Keratinocyte (primary cell): ENCODE results near the gene CCM2. TPM values are rescaled to one million over a fixed set of nuclear protein-coding genes. Genes with fewer than 3 reads are reported as not detected.
A peak's percentile ranks its signal among the peaks of the same experiment; 100 is the strongest.
"Not testable (repeated sequence)": the region's sequence is repeated elsewhere in the genome, so short reads cannot be mapped to it uniquely, and the experiment has no call there.

Experiments
- DNase-seq: peaks from one replicate; pipeline ENCODE4 v3.0.0-alpha.2; 2011; ENCODE audit warnings: low read depth, missing footprints, low spot score
- FAIRE-seq: peaks from 2 replicates; lab custom pipeline; 2011; peaks lifted over from hg19 to GRCh38; lab: Jason Lieb, UNC
- H2AFZ ChIP-seq: 2 replicates; pipeline ENCODE4 v1.6.0; 2012; ENCODE audit warnings: low read length, control low read depth, inconsistent platforms; ENCODE audit not compliant: control insufficient read depth
- H3K27ac ChIP-seq: 2 replicates; pipeline ENCODE4 v1.5.1; 2011; ENCODE audit warnings: low read length; ENCODE audit not compliant: control insufficient read depth, insufficient read depth
- H3K27me3 ChIP-seq: 3 replicates; pipeline ENCODE4 v1.6.0; 2011; ENCODE audit warnings: low read length; ENCODE audit not compliant: control insufficient read depth, insufficient read depth; ENCODE audit errors: extremely low read depth
- H3K36me3 ChIP-seq, 2 experiments: 2 replicates in 1 of 2; 3 replicates in 1 of 2; pipeline ENCODE4 v1.5.1; 2011; ENCODE audit warnings: low read length in 2 of 2, mild to moderate bottlenecking in 1 of 2; ENCODE audit not compliant: control insufficient read depth in 2 of 2, insufficient read depth in 2 of 2; ENCODE audit errors: extremely low read depth in 1 of 2
- H3K4me1 ChIP-seq: 3 replicates; pipeline ENCODE4 v1.5.1; 2011; ENCODE audit warnings: low read length; ENCODE audit not compliant: control insufficient read depth, insufficient read depth; ENCODE audit errors: extremely low read depth
- H3K4me2 ChIP-seq: 3 replicates; pipeline ENCODE4 v1.6.0; 2011; ENCODE audit warnings: low read depth, low read length; ENCODE audit not compliant: control insufficient read depth, insufficient read depth; ENCODE audit errors: extremely low read depth
- H3K4me3 ChIP-seq, 3 experiments: fragments of 200-600 bp in 1 of 3; sonication (generic) in 1 of 3; 2 replicates in 2 of 3; 3 replicates in 1 of 3; pipeline ENCODE4 v1.5.1; 2011 to 2016; ENCODE audit warnings: low read length in 3 of 3, mild to moderate bottlenecking in 3 of 3, control low read depth in 2 of 3, inconsistent platforms in 1 of 3, low read depth in 1 of 3, mixed read lengths in 1 of 3, mixed run types in 1 of 3, moderate library complexity in 1 of 3; ENCODE audit not compliant: control insufficient read depth in 2 of 3, insufficient read depth in 2 of 3; ENCODE audit errors: extremely low read depth in 1 of 3
- H3K79me2 ChIP-seq: 2 replicates; pipeline ENCODE4 v1.6.0; 2012; ENCODE audit warnings: low read length; ENCODE audit not compliant: control insufficient read depth, insufficient read depth
- H3K9ac ChIP-seq: 3 replicates; pipeline ENCODE4 v1.6.0; 2011; ENCODE audit warnings: low read length; ENCODE audit not compliant: control insufficient read depth, insufficient read depth; ENCODE audit errors: extremely low read depth
- H3K9me1 ChIP-seq: 3 replicates; pipeline ENCODE4 v1.6.0; 2011; ENCODE audit warnings: low read length; ENCODE audit not compliant: control insufficient read depth, insufficient read depth; ENCODE audit errors: extremely low read depth
- H3K9me3 ChIP-seq: 2 replicates; pipeline ENCODE4 v1.5.1; 2012; ENCODE audit warnings: low read depth, low read length; ENCODE audit not compliant: control insufficient read depth
- H4K20me1 ChIP-seq: 3 replicates; pipeline ENCODE4 v1.6.0; 2011; ENCODE audit warnings: low read length; ENCODE audit not compliant: control insufficient read depth, insufficient read depth; ENCODE audit errors: extremely low read depth
- EZH2 ChIP-seq: IDR thresholded peaks from one replicate; pipeline ENCODE4 v1.6.1; 2012; ENCODE audit warnings: inconsistent platforms, mild to moderate bottlenecking, low read length, moderate library complexity
- dilution Hi-C: fragments of 300-500 bp; cut with MboI; formaldehyde crosslinking; loops from one replicate; pipeline ENCODE4 v1.7.0; 2020; ENCODE audit warnings: low sequenced_read_pairs; ENCODE audit not compliant: extremely low pct_ligation_motif_present
- polyA plus RNA-seq, 5 experiments: library from polyadenylated mRNA; depleted of rRNA in 3 of 5; stranded (reverse) in 3 of 5; stranded (forward) in 1 of 5; unstranded in 1 of 5; fragments of >200 nt; gene quantifications; 1 replicate in 1 of 5; 2 replicates in 3 of 5; 3 replicates in 1 of 5; pipeline versions ENCODE4 v1.2.1 to v1.2.3, GENCODE V29; 2011 to 2012; ENCODE audit warnings: missing spikeins in 2 of 5, low read depth in 1 of 5, low replicate concordance in 1 of 5
- TF ChIP-seq, protein P1 (sequence below), 3 experiments: IDR thresholded peaks in 1 of 3; conservative IDR thresholded peaks in 1 of 3; optimal IDR thresholded peaks in 1 of 3; 2 replicates in 2 of 3; 3 replicates in 1 of 3; pipeline versions ENCODE3 to v1.5.1; 2011; ENCODE audit warnings: low read length in 3 of 3, mild to moderate bottlenecking in 3 of 3, moderate library complexity in 2 of 3, control low read depth in 1 of 3, inconsistent platforms in 1 of 3; ENCODE audit not compliant: insufficient read depth in 2 of 3; ENCODE audit errors: extremely low read depth in 1 of 3

Gene CCM2
- polyA plus RNA-seq, 1 donor (not counting 4 experiments of a cell fraction or from before 2014, with no cell fraction given), result 44.8 TPM

DNA sequence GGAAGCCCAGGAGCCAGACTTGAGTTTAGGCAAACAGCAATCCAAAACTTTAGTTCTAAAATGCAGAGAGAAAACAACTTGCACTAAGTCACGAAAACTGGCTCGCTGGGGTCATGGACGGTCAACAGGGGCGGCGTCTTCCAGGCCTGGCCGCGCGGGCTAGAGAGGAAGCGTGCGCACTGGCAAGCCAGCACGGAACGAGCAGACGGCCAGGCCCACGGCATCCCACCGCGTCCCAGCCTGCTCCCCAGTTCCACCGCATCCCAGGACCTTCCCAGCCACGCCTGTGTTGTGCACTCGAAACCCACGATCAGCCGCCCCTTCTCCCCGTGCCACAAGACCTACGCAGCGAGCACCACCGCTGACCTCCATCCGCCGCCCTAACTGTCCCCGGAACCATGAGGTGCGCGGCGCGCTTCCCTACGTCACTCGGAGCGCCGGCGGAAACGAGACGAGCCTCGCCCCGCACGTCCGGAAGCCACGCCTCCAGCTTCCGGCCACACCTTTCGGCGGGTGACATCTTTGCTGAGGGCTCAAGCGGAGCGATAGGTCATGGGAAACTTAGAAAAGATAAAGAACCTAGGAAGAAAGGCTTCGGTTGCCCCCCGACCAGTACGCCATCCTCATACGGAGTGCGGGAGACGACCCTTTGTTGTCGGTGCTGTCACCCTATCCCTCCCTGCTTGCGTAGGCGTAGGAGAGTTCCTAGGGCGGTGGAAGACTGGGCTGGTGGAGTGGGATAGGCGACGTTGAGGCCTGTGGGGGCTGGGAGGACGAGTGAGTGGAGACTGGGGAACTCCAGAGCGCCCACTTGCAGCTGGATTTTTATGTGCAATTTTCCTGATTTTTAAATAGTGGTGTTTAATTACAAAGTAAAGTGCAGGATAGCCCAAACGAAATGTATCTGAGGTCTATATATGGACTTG is 111.6 kb downstream of the CCM2 start, which contains the start of gene TBRG4:
TBRG4 (minus strand) TSS at position 400 of the 926 bp plus-strand sequence. CDS start 2,460 bp downstream, outside the sequence.
- no peak for TF ChIP-seq EZH2
- TF ChIP-seq, protein P1, sequence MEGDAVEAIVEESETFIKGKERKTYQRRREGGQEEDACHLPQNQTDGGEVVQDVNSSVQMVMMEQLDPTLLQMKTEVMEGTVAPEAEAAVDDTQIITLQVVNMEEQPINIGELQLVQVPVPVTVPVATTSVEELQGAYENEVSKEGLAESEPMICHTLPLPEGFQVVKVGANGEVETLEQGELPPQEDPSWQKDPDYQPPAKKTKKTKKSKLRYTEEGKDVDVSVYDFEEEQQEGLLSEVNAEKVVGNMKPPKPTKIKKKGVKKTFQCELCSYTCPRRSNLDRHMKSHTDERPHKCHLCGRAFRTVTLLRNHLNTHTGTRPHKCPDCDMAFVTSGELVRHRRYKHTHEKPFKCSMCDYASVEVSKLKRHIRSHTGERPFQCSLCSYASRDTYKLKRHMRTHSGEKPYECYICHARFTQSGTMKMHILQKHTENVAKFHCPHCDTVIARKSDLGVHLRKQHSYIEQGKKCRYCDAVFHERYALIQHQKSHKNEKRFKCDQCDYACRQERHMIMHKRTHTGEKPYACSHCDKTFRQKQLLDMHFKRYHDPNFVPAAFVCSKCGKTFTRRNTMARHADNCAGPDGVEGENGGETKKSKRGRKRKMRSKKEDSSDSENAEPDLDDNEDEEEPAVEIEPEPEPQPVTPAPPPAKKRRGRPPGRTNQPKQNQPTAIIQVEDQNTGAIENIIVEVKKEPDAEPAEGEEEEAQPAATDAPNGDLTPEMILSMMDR (optimal IDR thresholded peaks at IDR 0.05 in 1 of 3, IDR thresholded peaks at IDR 0.05 in 1 of 3, conservative IDR thresholded peaks at IDR 0.05 in 1 of 3; ENCODE audit: extremely low read depth in 1 of 3, insufficient read depth in 2 of 3, low read length in 3 of 3), result peak in 1 of 3 experiments; percentile 49
- Histone ChIP-seq H3K9me3 (no peaks in the 10 kb centered on the region), H2AFZ (peak within 1 kb of the TSS; percentile 100), H3K27ac (peak within 1 kb of the TSS; percentile 97), H3K4me3 (peak within 1 kb of the TSS; percentile 97 to 98 (median 97)), H4K20me1 (peaks cover 9% of the 10 kb centered on the region), H3K79me2 (peaks cover 50% of the 10 kb centered on the region), H3K9ac (peak within 1 kb of the TSS; percentile 98), H3K9me1 (no peaks in the 10 kb centered on the region), H3K27me3 (no peaks in the 10 kb centered on the region), H3K4me2 (peak within 1 kb of the TSS; percentile 93), H3K4me1 (peaks cover 20% of the 10 kb centered on the region), H3K36me3 (peaks cover 17 to 28% of the 10 kb centered on the region in 2 experiments)
- peak; percentile 58 for FAIRE-seq
- DNase-seq, result peak; percentile 33
- dilution Hi-C loops, result no loop called here

DNA sequence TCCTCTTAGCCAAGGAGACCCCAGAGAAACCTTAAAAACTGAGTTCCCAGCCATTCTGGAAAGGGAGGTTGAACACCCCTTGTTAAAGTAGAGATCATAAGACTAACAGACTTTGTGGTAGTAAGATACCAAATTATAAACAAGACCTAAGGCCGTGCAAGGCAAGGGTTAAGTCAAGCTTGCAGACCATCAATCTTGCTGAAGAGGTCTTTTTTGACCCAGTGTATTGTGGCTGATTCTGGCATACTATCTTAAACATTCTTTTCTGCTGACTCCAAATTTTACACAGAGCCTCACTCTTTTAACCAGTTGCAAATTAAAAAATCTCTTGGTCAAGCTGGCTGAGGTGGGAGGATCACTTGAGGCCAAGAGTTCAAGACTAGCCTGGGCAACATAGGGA is 112.6 kb downstream of the CCM2 start:
- Histone ChIP-seq H4K20me1 (peaks cover 6% of the 10 kb centered on the region), H3K27me3 (no peaks in the 10 kb centered on the region), H3K9ac (no peak overlapping the region), H3K4me3 (no peak overlapping the region), H2AFZ (no peak overlapping the region), H3K9me3 (no peaks in the 10 kb centered on the region), H3K4me1 (peaks cover 20% of the 10 kb centered on the region), H3K4me2 (peak overlapping the region; percentile 81), H3K36me3 (peaks cover 9 to 24% of the 10 kb centered on the region in 2 experiments), H3K27ac (no peak overlapping the region), H3K9me1 (no peaks in the 10 kb centered on the region), H3K79me2 (peaks cover 39% of the 10 kb centered on the region)
- no peak for FAIRE-seq
- dilution Hi-C loops, result no loop called here
- TF ChIP-seq, protein P1 (optimal IDR thresholded peaks at IDR 0.05 in 1 of 3, IDR thresholded peaks at IDR 0.05 in 1 of 3, conservative IDR thresholded peaks at IDR 0.05 in 1 of 3; ENCODE audit: extremely low read depth in 1 of 3, insufficient read depth in 2 of 3, low read length in 3 of 3), result no peak
- TF ChIP-seq EZH2, result no peak
- DNase-seq, result no peak

DNA sequence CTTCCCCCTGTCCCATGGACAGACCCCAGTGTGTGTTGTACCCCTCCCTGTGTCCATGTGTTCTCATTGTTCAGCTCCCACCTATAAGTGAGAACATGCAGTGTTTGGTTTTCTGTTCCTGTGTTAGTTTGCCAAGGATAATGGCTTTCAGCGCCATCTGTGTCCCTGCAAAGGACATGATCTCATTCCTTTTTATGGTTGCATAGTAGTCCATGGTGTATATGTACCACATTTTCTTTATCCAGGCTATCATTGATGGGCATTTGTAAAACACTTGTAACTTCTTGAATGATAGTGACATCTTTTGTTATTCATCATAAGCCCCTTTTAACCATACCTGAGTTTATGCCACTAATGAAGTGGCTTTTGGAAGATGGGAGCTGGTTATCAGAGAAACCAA is 114.3 kb downstream of the CCM2 start:
- H2AFZ ChIP-seq, H3K4me2 ChIP-seq, FAIRE-seq, H3K9me1 ChIP-seq, H4K20me1 ChIP-seq, H3K27me3 ChIP-seq, DNase-seq, H3K4me3 ChIP-seq, dilution Hi-C loops, H3K4me1 ChIP-seq, H3K9ac ChIP-seq, H3K36me3 ChIP-seq, H3K27ac ChIP-seq, H3K9me3 ChIP-seq: not testable (repeated sequence)
- H3K79me2 ChIP-seq, result peaks cover 23% of the 10 kb centered on the region
